Right forelimb (tissue), 1 donor: Measurements from ENCODE around the gene AMPH.

Source experiments
- DNase-seq: peaks from one replicate; pipeline ENCODE4 v3.0.0-alpha.2; 2018

Gene AMPH

DNA sequence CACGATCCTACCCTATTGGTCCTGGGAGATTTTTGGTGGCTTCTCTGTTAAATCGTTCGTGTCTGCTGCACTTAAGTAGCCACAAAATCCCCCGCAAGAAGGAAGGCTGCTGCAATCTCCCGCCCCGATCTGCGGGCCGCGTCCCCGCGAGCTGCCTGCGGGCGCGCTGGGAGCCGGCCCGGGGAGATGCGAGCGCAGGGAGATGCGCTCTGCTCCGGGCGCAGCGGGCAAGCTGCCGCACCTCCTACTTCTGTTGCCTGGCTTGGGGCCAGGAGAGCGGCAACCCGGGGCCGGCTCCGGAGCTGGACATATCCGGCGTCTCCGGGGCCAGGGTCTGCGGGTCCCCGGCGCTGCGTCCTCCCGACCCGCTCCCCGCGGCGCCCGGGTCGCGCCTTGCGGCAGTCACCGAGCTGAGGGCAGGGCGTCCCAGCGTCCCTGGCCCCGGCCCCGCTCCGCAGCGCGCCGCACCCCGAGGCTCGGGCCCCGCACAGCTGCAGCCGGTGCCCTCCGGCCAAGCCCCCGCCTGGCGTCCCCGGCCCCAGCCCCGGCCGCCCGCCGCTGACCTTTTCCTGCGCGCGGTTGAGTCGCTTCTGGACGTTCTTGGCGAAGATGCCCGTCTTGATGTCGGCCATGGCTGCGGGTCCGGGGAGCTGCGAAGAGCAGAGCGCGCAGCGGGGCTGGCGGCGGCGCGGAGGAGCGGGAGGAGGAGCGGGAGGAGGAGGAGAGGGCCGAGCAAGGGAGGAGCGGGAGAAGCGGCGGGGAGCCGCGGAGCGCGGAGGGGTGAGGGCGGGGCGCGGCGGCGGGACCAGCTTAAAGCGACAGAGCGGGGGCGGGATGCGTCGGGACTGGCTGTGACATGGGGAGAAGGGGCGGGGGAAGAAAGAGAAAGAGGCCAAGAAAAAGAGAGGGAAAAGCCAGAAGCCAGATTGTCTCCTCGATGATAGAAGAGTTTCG lies at the start of gene AMPH:
TSS of gene AMPH (minus strand) at position 654 of the 954 bp plus-strand sequence. CDS start at position 632, 22 bp downstream.
- DNase-seq, result peak; percentile 81

DNA sequence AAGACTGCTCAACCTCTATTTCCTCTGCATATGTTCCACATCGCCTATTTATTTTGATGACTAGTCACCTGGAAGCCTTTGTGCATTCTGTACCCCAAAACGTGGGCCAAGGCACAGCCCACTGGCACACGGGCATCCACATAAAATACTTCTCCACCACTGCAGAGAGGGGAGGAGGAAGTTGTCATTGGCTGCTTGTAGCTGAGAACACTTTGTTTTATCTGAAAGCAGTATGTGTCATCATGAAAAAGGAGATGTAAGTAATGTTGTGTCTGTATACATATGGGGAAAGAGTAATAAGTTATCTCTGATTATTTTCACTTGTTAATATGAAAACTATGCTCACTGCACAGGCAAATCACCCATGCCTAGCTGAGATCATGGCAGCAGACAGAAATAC lies 48.2 kb upstream of the AMPH start:
- no peak for DNase-seq

DNA sequence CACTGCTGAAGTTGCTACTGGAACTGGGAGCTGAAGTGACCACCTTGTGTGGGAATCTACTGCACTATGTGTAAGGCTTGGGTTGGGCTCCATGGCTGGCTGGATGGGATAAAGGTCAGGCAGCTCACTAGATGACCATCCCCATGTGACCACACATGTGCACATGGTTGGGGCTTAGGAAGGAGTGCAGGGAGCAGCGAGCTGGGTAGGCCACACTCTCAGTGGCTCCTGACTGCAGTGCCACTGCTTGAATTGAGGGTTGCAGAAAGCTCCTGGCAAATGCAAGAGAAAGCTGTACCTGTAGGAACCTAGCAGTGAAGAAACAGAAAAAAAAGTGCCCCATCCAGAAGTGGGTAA lies 47.5 kb upstream of the AMPH start:
- no peak for DNase-seq

DNA sequence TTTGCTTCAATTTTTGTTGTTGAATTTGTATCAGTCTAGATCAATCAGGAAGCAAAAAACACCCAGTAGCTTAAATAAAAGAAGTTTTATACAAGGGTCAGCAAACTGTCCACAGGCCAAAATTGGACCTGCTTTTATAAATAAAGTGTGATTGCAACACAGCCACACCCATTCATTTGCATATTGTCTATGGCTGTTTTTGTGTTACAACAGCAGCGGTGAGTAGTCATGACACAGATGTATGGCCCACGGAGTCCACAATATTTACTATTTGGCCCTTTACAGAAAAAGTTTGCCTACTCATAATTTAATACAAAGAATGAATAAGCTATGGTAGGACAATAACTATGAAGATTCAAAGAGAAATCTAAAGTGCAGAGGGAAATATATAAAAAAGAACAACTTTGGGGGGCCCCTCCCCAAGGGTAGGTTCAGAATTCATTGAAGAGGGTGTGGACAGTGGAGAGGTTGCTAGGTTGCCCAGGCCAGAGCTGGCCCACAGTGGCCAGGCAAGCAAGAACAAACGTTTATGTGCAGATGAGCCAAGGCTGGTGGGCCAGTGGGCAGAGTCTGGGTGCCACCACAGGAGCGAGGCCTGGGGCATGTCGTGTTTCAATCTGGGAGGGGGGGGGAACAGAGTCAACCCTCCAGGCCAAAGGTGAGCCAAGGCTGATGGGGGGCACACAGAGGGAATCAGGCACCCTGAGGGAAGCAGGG lies 47.0 kb upstream of the AMPH start:
- no peak for DNase-seq

DNA sequence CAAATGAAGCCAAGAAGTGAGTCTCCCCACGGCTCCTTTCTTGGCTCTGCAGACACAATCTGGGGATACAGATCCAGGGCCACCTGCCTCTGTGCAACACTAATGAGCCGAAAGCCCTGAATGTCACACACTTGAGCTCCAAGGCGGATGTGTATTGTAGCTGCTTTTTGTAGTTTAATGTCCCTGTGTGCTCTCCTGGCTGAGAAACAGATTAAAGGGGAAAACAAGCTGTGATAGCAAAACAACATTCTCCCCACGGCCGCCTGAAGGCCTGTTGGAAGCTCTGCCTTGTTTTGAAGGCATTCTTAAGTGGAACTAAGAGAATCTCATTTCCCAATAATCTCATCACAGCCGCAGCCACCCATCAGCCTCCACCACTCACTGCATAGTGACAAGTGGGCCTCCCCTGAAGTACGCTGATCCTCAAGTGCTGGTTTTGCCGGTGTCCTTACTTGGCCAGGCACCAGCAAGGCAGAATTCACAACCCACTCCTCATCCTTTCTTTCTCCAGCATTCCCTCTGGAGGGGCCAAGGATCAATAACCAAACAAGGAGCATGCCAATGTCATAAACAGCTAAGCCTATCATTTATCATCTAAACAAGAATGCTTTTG lies 44.4 kb upstream of the AMPH start:
- DNase-seq, result no peak

DNA sequence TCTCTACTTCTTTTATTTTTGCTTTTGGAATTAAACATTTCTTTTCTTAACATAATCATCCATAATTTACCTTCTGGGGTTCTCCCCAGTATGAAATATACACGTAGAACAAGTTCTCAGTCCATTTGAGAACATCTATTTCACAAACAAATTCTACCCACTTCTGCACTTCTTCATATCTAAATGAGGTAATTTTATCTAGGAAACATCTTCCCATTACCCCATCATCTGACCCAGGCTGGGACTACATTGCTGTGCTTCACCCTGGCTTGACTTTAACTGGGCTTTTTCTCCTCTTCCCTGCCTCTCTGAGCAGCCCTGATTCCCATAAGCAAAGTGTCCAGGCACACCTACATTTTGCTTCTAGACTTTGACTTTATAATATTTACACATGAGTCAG lies 43.3 kb upstream of the AMPH start:
- no peak for DNase-seq

DNA sequence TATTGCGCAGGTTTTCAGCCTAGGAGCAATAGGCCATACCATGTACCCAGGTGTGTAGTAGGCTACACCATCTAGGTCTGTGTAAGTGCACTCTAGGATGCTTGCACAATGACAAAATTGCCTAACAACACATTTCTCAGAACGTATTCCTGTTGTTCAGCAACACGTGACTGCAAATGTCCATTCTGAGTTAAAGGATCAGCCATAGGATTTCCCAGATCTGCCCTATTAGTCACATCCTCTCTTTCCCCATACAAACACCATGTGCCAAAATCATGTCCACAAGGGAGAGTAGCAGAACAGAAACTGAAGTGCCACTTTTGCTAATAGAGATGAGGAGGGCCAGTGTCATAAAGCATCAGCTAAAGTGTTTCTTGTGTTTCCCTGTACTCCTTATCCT lies 42.6 kb upstream of the AMPH start:
- no peak for DNase-seq

DNA sequence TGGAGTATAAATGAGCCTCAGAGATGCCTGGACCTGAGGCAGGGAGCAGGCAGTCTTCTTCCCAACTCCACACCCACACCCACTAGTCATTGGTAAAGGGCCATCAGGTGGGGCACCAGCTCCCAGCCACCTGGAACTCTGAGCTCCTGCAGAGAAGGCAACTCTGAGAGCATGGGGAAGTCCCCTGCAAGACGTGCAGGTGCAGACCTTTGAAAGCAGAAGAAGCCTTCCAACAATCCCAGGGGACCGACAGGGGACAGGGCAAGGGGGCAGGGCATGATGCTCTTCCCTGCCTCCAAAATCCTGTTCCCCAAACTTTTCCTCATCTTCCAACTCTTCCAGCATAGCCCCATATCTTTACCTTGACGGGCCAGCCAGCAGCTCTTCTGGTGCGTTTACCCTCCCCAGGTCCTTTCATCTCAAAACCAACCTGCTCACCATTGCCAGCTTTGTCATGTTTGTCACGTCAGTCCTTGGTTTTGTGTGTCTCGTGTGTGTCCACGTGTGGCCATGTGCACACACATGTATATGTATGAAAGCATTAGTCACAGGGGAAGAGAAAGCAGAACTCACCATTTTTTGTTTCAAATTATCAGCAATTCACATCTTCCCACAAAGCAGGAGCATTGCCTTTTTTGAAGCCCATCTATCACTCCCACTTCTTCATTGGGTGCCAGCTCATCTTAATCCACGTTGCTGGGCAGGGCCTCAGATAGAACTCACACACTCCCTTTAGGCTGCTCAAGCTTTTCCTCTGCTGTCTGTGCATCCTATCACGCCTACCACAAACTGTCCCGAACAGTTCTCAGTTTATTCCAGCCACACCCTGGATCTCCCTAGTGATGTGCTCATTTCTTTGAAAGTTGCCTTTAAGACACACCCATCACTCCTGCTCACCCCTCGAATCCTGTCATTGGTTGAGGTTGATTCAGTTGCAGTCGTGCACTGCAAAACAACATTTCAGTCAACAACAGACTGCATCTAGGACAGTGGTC lies 41.0 kb upstream of the AMPH start:
- DNase-seq, result no peak

DNA sequence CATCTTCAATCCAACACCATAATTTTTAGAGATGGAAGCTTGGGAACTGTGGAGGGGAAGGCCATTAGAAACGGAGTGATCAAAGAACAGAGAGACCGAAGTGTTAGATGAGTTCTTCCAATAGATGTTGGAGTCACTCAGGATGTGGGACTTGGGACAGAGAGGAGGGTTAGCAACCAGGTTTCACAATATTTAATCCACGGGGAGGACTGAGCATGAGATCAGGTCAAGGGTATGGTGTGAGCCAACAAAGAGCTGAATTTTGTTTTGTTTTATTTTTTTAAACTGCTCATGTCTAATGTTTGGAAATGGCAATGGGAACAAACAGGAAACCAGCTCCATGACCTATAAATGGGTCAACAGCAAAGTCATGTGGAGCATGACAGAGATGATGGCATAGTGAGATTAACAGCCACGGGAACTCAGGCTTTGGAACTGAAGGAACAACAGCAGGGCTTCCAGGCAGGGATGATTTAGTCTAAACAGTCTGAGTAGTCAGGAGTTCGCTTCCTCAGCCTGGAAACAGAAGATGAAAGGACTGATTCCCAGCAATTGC lies 38.9 kb upstream of the AMPH start:
- DNase-seq, result no peak

DNA sequence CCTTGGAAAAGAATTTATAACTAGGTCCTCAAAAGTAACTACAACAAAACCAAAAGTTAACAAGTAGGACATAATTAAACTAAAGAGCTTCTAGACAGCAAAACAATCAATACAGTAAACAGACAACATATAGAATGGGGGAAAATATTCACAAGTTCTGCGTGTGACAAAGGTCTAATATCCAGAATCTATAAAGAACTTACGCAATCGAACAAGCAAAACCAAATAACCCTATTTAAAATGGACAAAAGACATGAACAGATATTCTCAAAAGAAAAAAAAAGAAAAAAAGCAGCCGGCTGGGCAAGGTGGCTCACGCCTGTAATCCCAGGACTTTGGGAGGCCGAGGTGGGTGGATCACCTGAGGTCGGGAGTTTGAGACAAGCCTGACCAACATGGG lies 33.8 kb upstream of the AMPH start:
- DNase-seq, result no peak

DNA sequence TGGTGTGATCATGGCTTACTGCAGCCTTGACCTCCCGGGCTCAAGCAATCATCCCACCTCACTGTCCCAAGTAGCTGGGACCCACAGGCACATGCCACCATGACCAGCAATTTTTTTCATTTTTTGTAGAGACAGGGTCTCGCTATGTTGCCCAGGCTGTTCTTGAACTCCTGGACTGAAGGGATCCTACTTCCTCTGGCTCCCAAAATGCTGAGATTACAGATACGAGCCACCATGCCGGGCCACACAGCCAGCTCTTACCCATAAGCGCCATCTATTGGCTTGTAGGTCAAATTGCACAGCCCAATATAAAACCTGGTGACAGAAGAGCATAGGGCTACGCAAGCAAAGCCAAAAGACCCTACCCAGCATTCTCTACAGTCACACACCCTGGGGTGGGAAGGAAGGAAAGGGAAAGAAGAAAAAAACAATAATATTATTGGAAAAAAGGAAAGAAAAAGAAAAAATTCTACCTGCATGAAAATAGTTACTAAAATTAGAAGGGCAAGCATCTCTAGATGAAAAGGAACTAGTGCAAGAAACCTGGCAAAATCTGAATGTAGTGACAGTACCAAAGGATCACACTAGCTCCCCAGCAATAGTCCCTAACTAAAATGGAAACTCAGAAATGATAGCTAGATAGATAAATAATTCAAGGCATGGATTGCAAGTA lies 29.4 kb upstream of the AMPH start:
- no peak for DNase-seq

DNA sequence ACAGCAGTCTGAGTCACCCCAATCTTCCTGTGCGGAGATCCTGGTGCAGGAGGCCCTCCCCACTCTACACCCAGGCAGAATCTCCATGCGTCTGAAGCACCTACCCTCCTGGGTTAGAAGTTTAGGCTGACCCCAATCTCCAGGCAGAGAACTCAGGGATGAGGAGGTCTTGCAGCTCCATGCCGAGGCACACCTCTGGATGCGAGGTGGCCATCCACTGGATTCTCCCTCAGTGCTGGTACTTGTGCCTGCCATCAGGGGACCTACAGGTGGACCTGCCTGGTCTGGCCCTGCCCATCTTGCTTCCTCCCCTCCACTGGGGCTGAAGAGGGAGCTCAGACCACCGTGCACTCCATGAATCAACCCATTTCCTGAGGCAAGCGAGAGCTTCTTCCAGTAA lies 28.8 kb upstream of the AMPH start:
- no peak for DNase-seq

DNA sequence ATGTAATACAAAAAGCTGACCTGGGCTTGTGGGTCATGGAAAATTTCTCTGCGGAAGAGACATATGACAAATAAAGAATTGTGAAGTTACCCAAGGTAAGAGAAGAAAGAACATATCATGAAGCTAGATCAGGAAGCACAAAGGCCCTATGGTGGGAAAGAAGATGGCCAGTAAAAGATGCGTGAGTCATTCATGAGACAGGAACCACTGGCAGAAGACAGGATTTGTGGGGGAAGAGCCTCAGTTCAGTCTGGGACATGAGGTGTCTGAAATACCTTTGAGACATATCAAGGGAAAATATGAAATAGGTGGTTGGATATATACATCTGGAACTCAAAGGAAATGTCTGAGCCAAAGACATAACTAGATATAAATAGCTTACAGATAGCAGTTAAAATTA lies 27.7 kb upstream of the AMPH start:
- no peak for DNase-seq

DNA sequence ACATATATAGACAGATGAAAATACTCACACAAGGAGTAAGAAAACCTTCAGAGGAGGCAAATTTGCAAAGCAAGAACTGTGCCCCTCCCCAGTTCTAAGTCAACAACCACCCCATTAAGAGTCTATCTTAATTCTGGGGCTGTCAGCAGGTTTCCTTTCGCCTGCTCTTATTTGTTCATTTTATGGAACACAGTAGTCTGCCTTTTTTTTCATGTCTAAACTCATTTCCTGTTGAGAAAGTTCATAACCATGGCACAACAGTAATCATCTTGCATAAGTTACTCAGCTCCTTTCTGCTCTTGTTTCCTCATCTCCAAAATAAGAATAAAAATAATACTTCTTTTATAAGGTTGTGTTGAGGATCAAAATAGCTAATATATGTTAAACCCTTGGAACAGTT lies 25.8 kb upstream of the AMPH start:
- no peak for DNase-seq

DNA sequence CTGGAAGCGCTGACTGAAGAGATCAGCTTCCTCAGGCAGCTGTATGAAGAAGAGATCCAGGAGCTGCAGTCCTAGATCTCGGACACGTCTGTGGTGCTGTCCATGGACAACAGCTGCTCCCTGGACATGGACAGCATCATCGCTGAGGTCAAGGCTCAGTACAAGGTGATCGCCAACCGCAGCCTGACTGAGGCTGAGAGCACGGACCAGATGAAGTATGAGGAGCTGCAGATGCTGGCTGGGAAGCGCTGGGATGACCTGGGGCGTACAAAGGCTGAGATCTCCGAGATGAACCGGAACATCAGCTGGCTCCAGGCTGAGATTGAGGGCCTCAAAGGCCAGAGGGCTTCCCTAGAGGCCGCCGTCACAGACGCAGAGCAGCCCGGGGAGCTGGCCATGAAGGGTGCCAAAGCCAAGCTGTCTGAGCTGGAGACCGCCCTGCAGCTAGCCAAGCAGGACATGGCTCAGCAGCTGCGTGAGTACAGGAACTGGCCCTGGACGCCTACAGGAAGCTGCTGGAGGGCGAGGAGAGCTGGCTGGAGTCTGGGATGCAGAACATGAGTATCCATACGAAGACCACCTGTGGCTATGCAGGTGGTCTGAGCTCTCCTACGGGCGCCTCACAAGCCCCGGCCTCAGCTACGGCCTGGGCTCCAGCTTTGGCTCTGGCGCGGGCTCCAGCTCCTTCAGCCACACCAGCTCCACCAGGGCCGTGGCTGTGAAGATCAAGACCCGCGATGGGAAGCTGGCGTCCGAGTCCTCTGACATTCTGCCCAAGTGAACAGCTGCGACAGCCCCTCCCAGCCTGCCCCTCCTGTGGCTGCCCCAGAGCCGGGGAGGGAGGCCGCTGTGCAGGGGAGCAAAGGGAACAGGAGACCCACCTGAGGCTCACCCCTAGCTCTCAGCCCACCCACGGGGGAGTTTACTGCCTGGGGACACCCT lies 24.9 kb upstream of the AMPH start:
- DNase-seq, result no peak

DNA sequence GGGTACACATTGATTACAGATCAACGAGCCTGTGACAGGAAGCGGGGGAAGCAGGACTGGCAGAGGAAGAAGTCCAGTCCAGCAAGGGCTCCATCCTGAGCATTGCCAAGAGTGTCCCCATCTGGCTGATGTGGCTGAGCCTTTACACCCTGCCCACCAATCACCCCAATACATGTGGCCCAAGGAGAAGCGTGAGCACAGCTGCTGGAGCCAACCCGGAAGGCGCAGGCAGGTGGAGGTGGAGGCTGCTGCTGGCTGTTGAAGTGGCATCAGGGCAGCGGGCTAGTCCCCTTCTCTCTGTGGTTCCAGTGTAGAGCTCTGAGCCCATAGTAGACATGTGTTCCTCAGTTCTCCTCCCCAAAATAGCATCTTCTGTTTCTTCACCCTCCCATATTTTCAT lies 6.8 kb upstream of the AMPH start:
- no peak for DNase-seq

DNA sequence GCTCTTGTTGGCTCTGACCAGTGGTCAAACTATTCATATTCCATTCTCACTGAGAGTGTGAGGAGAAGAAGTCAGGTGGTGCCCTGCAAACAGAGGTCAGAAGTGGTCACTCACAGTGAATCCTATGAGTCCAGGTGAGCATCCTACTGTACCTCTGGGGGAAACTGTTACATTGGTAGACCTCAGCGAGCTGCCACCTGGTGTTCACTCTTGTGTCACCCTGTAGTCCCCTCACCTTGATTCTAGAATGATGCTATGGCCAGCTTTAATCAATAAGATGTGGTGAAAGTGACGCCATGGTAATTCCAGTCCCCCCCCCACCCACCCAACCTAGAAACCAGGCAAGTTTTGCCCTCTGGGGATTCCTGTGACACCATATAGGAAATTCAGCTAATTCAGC lies 1.2 kb upstream of the AMPH start:
- DNase-seq, result no peak

DNA sequence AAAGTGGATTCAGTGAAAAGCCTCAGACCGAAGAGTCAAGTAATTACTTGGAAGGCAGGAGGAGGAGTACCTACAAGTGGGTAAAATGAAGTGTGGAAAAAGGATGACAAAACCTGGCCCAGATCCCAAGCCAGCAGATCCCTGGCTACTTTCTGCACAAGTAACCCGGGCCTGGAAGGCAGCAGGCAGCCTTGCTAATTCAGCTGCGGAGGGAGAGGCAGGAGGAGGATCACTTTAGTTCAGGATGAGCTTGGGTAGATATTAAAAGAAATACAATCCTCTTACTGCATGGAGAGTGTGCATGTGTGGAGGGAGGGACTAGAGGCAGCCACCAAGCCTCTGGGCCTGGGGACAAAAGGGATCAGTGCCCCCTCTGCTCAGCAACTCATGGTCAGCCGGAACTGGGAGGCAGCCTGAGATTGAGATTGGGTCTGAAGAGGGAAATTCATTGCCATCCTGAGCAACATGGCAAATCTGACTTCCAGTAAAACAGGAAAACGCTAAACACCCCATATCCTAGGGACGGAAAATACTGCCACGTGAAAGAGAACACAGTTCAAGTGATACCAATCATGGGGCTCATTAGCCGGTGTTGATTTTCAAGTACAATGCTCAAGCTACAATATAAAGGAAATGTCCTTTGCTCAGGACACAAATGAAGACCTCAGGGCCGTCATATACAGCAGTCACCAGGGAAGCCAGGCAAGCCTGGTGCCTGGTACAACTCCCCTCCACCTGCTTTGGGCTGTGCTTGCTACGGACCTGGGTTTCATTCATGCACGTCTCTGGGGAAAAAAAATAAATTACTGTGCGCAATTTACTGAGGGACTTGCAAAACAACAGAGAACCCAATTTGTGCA lies 1.3 kb downstream of the AMPH start:
- peak; percentile 61 for DNase-seq

DNA sequence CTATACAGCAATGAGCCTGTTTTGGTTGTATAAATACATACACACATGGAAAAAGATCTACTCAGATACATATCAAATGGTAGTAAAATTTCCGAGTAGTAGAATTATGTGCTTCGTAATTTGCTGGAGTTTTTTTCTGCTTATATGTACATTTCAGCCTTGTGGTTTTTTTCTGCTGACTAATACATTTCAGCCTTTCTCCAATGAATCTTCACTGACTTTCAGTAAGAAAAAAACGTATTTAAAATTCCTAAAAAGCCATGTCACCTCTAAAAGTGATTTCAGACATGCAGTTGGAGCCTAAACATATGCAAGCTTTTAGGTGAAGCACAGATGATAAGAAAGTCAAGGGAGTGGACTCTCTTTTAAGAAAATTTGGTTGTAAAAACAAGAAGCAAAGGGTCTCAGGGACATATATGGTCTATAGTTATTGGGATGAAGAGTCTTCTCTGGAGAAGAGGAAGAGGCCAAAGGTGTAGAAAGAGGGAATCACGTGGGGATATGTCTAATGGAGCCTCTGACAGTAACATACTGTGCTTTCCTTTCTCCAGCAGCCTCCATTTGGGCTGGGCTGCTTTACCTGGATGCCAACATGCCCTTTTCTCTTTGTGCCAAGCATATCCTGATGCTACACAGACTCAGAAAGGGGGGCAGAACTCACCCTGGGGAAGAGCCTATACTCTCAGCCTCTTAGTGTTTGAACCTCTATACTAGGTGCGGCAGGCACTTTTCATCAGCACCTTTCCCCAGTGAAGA lies 2.4 kb downstream of the AMPH start:
- no peak for DNase-seq
